IPS-NIHi7 (cell line): ENCODE data around the gene SHANK3.
A peak's percentile ranks its signal among the peaks of the same experiment; 100 is the strongest.

Experiments used
- DNase-seq: peaks from one replicate; pipeline ENCODE4 v3.0.0; 2012; ENCODE audit warnings: mixed read lengths; ENCODE audit errors: extremely low spot score

The SHANK3 gene

GRCh38 chr22:50712341-50713007 is 39.9 kb downstream of the SHANK3 start:
- no peak for DNase-seq

DNA sequence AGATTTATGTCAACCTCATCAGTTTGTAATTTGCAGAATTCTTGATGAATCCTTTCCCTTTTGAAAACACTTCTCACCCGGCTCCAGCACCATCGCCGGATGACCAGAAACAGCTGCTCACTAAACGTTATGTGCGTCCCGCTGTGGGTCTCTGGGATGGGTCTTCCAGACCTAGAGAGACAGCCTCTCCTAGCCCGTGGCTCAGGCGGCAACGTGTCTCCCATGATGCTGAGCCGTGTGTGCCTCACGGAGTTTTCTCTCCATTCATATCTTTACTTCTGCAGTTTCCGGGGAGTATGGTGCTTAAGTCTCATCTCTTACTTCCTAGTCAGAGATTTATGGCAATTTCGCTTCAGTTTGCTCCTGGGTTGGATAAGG is 40.4 kb downstream of the SHANK3 start:
- DNase-seq, result no peak

GRCh38 chr22:50713571-50714056 is 41.0 kb downstream of the SHANK3 start:
- no peak for DNase-seq

- no peak for DNase-seq
These were observed 41.5 kb downstream of the SHANK3 start for GRCh38 chr22:50714150-50714549.

DNA sequence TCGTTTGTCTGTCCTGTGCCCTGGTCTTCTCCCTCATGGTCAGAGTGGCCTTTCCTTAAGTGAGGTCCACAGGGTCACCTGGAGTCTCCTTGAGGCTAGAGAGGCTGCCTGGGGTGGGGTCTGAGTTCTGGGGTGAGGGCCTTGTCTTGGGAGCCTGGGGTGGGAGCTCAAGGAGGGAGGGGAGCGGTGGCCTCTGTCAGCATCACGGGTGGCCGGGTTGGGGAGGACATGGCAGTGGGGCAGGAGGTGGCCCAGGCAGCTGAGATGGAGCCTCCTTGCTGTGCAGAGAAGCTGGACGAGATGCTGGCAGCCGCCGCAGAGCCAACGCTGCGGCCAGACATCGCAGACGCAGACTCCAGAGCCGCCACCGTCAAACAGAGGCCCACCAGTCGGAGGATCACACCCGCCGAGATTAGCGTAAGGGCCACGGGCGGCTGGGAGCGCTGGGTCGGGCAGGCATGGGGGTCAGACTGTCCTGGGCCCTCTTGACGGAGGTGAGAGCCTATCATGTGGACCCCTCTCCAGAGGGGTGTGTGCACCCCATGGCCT is 42.1 kb downstream of the SHANK3 start:
- no peak for DNase-seq

- DNase-seq, result no peak
These were observed 42.6 kb downstream of the SHANK3 start for GRCh38 chr22:50715250-50715649.

DNA sequence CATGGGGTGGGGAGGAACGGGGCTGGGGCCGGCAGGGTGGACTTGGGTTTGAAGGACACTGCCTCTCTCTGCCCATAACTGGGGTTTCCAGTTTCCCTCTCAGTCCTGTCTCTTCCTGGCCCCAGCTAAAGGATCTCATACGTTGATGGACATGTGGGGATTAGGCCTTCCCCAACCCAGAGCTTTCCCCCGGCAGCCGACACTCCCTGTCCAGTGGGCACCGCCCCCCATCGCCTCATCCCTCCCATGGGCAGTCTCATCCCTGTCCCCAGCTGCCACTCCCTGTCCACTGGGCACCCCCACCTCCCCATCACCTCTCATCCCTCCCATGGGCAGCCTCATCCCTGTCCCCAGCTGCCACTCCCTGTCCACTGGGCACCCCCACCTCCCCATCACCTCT is 43.2 kb downstream of the SHANK3 start:
- DNase-seq, result no peak

DNA sequence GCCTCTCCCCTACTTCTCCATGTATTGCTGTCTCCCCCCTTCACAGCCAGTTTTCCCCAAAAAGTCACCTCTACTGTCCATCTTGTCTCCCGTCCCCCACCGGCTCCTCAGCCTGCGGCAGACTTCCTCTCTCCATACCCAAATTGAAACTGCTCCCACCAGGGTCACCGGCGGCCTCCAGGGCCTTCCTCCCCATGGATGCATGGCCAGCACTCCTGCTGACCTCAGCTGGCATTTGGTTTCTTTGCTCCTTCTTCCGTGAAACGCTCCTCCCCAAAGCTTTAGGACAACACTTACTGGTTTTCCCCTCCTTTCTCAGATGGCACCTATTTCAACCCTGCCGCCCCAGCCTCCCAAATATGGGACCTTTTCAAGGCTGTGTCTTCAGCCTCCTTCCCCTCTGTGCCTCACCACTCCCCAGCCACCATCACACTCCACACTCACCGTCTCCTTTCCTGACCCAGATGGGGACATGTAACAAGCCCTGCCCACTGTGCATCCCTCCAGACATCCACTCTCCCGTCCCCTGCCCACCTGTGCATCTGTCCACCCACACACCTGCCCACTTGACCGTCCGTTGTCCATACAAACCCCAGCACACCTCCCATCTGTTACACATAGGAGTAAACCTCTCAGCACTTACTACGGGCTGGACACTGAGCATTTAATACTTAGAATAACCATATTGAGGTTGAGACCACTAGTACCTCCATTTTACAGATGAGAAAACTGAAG is 43.8 kb downstream of the SHANK3 start:
- DNase-seq, result no peak

GRCh38 chr22:50717709-50718351 is 45.2 kb downstream of the SHANK3 start:
- DNase-seq, result no peak

DNA sequence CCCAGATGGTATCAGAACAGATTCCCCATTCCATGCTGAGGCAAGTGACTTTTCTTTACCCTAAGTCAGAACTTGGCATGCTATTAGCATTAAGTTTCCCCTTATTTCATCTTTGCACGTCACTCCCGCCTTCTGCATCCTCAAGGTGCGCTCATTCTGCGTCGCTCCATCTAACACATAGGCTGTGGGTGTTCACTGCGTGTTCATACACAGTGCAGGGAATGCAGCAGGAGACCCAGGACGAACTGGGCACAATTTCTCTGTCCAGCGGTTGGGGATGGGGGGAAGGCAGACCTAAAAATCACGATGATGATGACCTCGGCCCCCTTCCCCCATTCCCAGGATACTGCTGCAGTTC is 45.7 kb downstream of the SHANK3 start:
- DNase-seq, result no peak

- DNase-seq, result peak; percentile 37
These were observed 47.2 kb downstream of the SHANK3 start for GRCh38 chr22:50719814-50720300.

- peak; percentile 53 for DNase-seq
These were observed 48.0 kb downstream of the SHANK3 start for GRCh38 chr22:50720301-50721256.

GRCh38 chr22:50721257-50721844 is 48.7 kb downstream of the SHANK3 start:
- DNase-seq, result no peak

DNA sequence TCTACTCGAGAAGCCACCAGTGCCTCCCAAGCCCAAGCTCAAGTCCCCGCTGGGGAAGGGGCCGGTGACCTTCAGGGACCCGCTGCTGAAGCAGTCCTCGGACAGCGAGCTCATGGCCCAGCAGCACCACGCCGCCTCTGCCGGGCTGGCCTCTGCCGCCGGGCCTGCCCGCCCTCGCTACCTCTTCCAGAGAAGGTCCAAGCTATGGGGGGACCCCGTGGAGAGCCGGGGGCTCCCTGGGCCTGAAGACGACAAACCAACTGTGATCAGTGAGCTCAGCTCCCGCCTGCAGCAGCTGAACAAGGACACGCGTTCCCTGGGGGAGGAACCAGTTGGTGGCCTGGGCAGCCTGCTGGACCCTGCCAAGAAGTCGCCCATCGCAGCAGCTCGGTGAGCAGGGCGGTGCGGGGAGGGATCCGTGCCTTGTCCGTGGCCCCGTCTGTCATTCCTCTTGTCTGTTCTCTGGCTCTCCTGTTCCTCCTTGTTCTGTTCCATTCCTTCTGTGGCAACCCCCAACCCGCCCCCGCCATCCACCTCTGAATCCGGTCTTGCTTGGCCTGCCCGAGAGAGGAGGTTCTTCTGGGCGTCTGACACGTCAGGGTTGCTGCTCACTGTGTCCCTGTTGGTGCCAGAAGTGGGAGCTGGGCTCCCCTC is 49.6 kb downstream of the SHANK3 start:
- DNase-seq, result no peak
